Esophagus muscularis mucosa (tissue), 4 donors: ENCODE measurements around the gene MYL3. TPM values are rescaled to one million over a fixed set of nuclear protein-coding genes. Genes with fewer than 3 reads are reported as not detected.

ENCODE experiments used
- DNase-seq: peaks from one replicate; pipeline ENCODE4 v3.0.0-alpha.2; 2017; ENCODE audit errors: extremely low spot score
- H3K27ac ChIP-seq, 4 donors: fragments of 200-600 bp; sonication (generic); replicated peaks in 1 of 4; 1 replicate in 3 of 4; 2 replicates in 1 of 4; pipeline ENCODE4 v1.5.1; 2016 to 2019; ENCODE audit warnings: mild to moderate bottlenecking in 1 of 4
- H3K27me3 ChIP-seq, 4 donors: fragments of 200-600 bp; sonication (generic); one replicate each; pipeline versions ENCODE4 v1.5.1 to v1.6.0; 2016 to 2019
- H3K36me3 ChIP-seq, 4 donors: fragments of 200-600 bp; sonication (generic); one replicate each; pipeline ENCODE4 v1.5.1; 2016 to 2019
- H3K4me1 ChIP-seq, 4 donors: fragments of 200-600 bp; sonication (generic); one replicate each; pipeline ENCODE4 v1.5.1; 2016 to 2019
- H3K4me3 ChIP-seq, 4 donors: fragments of 200-600 bp; sonication (generic); 1 replicate in 2 of 4; 2 replicates in 2 of 4; pipeline ENCODE4 v1.5.1; 2016 to 2019; ENCODE audit warnings: mild to moderate bottlenecking in 4 of 4, moderate library complexity in 1 of 4
- H3K9me3 ChIP-seq, 4 donors: fragments of 200-600 bp; sonication (generic); 1 replicate in 3 of 4; 2 replicates in 1 of 4; pipeline ENCODE4 v1.5.1; 2016 to 2019
- CTCF ChIP-seq, 3 experiments: fragments of 200-600 bp in 2 of 3; fragments of 450-650 bp in 1 of 3; sonication (generic) in 2 of 3; IDR thresholded peaks; one replicate each; pipeline ENCODE4 v1.5.1; 2017 to 2019; ENCODE audit warnings: antibody characterized with exemption in 3 of 3, mild to moderate bottlenecking in 2 of 3, moderate library complexity in 1 of 3
- EP300 ChIP-seq: sonication (generic); formaldehyde crosslinking; IDR thresholded peaks from one replicate; pipeline ENCODE4 v1.6.1; 2017; ENCODE audit warnings: antibody characterized with exemption
- POLR2A ChIP-seq: fragments of 450-650 bp; IDR thresholded peaks from one replicate; pipeline ENCODE4 v1.6.1; 2017; ENCODE audit warnings: antibody characterized with exemption, moderate library complexity, mild to moderate bottlenecking, low read depth
- POLR2AphosphoS5 ChIP-seq, 2 donors: sonication (generic); formaldehyde crosslinking; IDR thresholded peaks; one replicate each; pipeline ENCODE4 v1.6.1; 2017; ENCODE audit warnings: antibody characterized with exemption in 2 of 2
- WGBS: methylation state at CpG from one replicate; pipeline ENCODE4 v1.1.5; 2018; 5-methylcytosine and 5-hydroxymethylcytosine counted together
- intact Hi-C: fragments of 100-400 bp; cut with DNase I; formaldehyde crosslinking; loops from one replicate; pipeline ENCODE4 v1.15.1; 2023
- total RNA-seq, 4 donors: library from RNA; depleted of rRNA; stranded (reverse); fragments of >200 nt; gene quantifications; one replicate each; pipeline versions ENCODE4 v1.1.0 to v1.2.1, GENCODE V29; 2016

MYL3 gene
- total RNA-seq, 4 donors from 2014 or later: 0.83 to 13.0 (median 7.7) TPM

- 85% methylated on average over 5 of the region's 5 CpGs for WGBS
- Histone ChIP-seq H3K9me3 (no peaks in the 10 kb centered on the region), H3K4me1 (peaks cover 35 to 45% (median 42%) of the 10 kb centered on the region in 4 donors), H3K4me3 (no peak overlapping the region), H3K36me3 (no peaks in the 10 kb centered on the region), H3K27ac (no peak overlapping the region), H3K27me3 (peaks cover 0 to 24% (median 9%) of the 10 kb centered on the region in 4 donors)
- DNase-seq: no peak
- intact Hi-C loops: no loop called here
- TF ChIP-seq POLR2A (no peak), POLR2AphosphoS5 (IDR thresholded peaks at IDR 0.05) (no peak), CTCF (IDR thresholded peaks at IDR 0.05) (no peak), EP300 (no peak)
Measured at GRCh38 chr3:46896386-46896785, 33.1 kb upstream of the MYL3 start.

GRCh38 chr3:46895761-46896160, 32.5 kb upstream of the MYL3 start:
- no peak overlapping the region for H3K4me3 ChIP-seq
- H3K27ac ChIP-seq: no peak overlapping the region
- intact Hi-C loops: loop anchor here (1.0 to 2.0 kb wide), 2 partner anchors 28 to 191 kb away; no protein-coding TSS in a partner anchor
- peaks cover 36 to 46% (median 43%) of the 10 kb centered on the region in 4 donors for H3K4me1 ChIP-seq
- TF ChIP-seq POLR2A (no peak), CTCF (IDR thresholded peaks at IDR 0.05) (no peak), POLR2AphosphoS5 (IDR thresholded peaks at IDR 0.05) (no peak)
- H3K9me3 ChIP-seq: no peaks in the 10 kb centered on the region
- no peak for DNase-seq
- 85% methylated on average over 4 of the region's 4 CpGs for WGBS
- no peaks in the 10 kb centered on the region for H3K36me3 ChIP-seq
- H3K27me3 ChIP-seq: peaks cover 0 to 24% (median 9%) of the 10 kb centered on the region in 4 donors

GRCh38 chr3:46895204-46895660, 32.0 kb upstream of the MYL3 start:
- Histone ChIP-seq H3K4me3 (no peak overlapping the region), H3K9me3 (no peaks in the 10 kb centered on the region), H3K27ac (no peak overlapping the region), H3K27me3 (peaks cover 0 to 24% (median 9%) of the 10 kb centered on the region in 4 donors), H3K36me3 (no peaks in the 10 kb centered on the region), H3K4me1 (peaks cover 36 to 46% (median 43%) of the 10 kb centered on the region in 4 donors)
- WGBS: 30% methylated on average over 5 of the region's 5 CpGs
- intact Hi-C loops: loop anchor here (1.0 to 2.0 kb wide), 2 partner anchors 28 to 190 kb away; no protein-coding TSS in a partner anchor
- no peak for DNase-seq
- TF ChIP-seq POLR2A (no peak), POLR2AphosphoS5 (IDR thresholded peaks at IDR 0.05) (peak in 1 of 2 donors; percentile 25), CTCF (IDR thresholded peaks at IDR 0.05) (peak; percentile 90 to 95 (median 91))

- Histone ChIP-seq H3K27ac (no peak overlapping the region), H3K27me3 (peaks cover 0 to 17% (median 9%) of the 10 kb centered on the region in 4 donors), H3K36me3 (no peaks in the 10 kb centered on the region), H3K4me3 (no peak overlapping the region), H3K4me1 (peaks cover 33 to 49% (median 42%) of the 10 kb centered on the region in 4 donors), H3K9me3 (no peaks in the 10 kb centered on the region)
- TF ChIP-seq POLR2A (no peak), EP300 (no peak), CTCF (IDR thresholded peaks at IDR 0.05) (no peak), POLR2AphosphoS5 (IDR thresholded peaks at IDR 0.05) (no peak)
- 87% methylated on average over 6 of the region's 6 CpGs for WGBS
- intact Hi-C loops: loop anchor here (2.0 kb wide), 1 partner anchor 189 kb away; no protein-coding TSS in a partner anchor
- no peak for DNase-seq
Measured at GRCh38 chr3:46894256-46894655, 31.0 kb upstream of the MYL3 start.

- Histone ChIP-seq H3K36me3 (no peaks in the 10 kb centered on the region), H3K4me3 (no peak overlapping the region), H3K4me1 (peaks cover 28 to 49% (median 37%) of the 10 kb centered on the region in 4 donors), H3K9me3 (no peaks in the 10 kb centered on the region), H3K27ac (no peak overlapping the region), H3K27me3 (peaks cover 0 to 12% (median 6%) of the 10 kb centered on the region in 4 donors)
- WGBS: 86% methylated on average over 9 of the region's 9 CpGs
- intact Hi-C loops: loop anchor here (2.0 kb wide), 1 partner anchor 189 kb away; no protein-coding TSS in a partner anchor
- TF ChIP-seq POLR2A (no peak), EP300 (no peak), CTCF (IDR thresholded peaks at IDR 0.05) (no peak), POLR2AphosphoS5 (IDR thresholded peaks at IDR 0.05) (no peak)
- DNase-seq: no peak
Measured at GRCh38 chr3:46893763-46894162, 30.5 kb upstream of the MYL3 start.
